ENCODE data around the gene FBXL15. TPM values are rescaled to one million over a fixed set of nuclear protein-coding genes. Genes with fewer than 3 reads are reported as not detected.

The FBXL15 gene
- total RNA-seq, 1 donor from 2014 or later, result 15.7 TPM

GRCh38 chr10:102402512-102402896 is 18.1 kb upstream of the FBXL15 start:
- DNase-seq (no peak), ATAC-seq (ENCODE audit: low read depth) (no peak)
- peaks cover 57% of the 10 kb centered on the region for H3K36me3 Mint-ChIP-seq (ENCODE audit: low read depth)
- no peaks in the 10 kb centered on the region for H3K9me3 Mint-ChIP-seq
- intact Hi-C loops (cut with micrococcal nuclease), result no loop called here
- TF ChIP-seq CTCF (IDR thresholded peaks at IDR 0.05), result no peak
- no peak overlapping the region for H3K4me3 Mint-ChIP-seq
- ChIA-PET CTCF (interaction anchor here (1.1 to 2.7 kb wide), 3 partner anchors 11 to 18 kb away, joined by 4 to 7 read pairs (median 5); partner anchors contain the start of gene FBXL15), POLR2A (interaction anchor here (0.6 to 15.2 kb wide), 7 partner anchors 7 to 1490 kb away, joined by 3 to 305 read pairs (median 7); partner anchors contain the start of genes CUEDC2, FBXL15 and NFKB2)
- peaks cover 3% of the 10 kb centered on the region for H3K27me3 Mint-ChIP-seq
- H3K4me1 Mint-ChIP-seq, result peaks cover 42% of the 10 kb centered on the region
- H3K27ac Mint-ChIP-seq, result no peak overlapping the region

GRCh38 chr10:102403115-102403514 is 17.5 kb upstream of the FBXL15 start:
- H3K27ac Mint-ChIP-seq, result no peak overlapping the region
- H3K36me3 Mint-ChIP-seq (ENCODE audit: low read depth), result peaks cover 51% of the 10 kb centered on the region
- TF ChIP-seq CTCF (IDR thresholded peaks at IDR 0.05), result no peak
- no peak for ATAC-seq (ENCODE audit: low read depth)
- CTCF ChIA-PET, result interaction anchor here (1.0 to 3.2 kb wide), 6 partner anchors 8 to 23 kb away, joined by 3 to 20 read pairs (median 4); partner anchors contain the start of genes FBXL15 and NFKB2
- peaks cover 9% of the 10 kb centered on the region for H3K27me3 Mint-ChIP-seq
- POLR2A ChIA-PET, result interaction anchor here (0.5 to 15.2 kb wide), 9 partner anchors 7 to 251 kb away, joined by 3 to 305 read pairs (median 7); partner anchors contain the start of genes CUEDC2, FBXL15, NFKB2 and NOLC1
- H3K4me1 Mint-ChIP-seq, result peaks cover 37% of the 10 kb centered on the region
- DNase-seq, result no peak
- intact Hi-C loops (cut with micrococcal nuclease), result loop anchor here (1.0 kb wide), 1 partner anchor 9 kb away; no protein-coding TSS in a partner anchor
- no peak overlapping the region for H3K4me3 Mint-ChIP-seq
- no peaks in the 10 kb centered on the region for H3K9me3 Mint-ChIP-seq

- H3K9me3 Mint-ChIP-seq, result no peaks in the 10 kb centered on the region
- H3K36me3 Mint-ChIP-seq (ENCODE audit: low read depth), result peaks cover 41% of the 10 kb centered on the region
- no peak overlapping the region for H3K4me3 Mint-ChIP-seq
- POLR2A ChIA-PET, result interaction anchor here (0.6 to 15.2 kb wide), 14 partner anchors 9 to 306 kb away, joined by 3 to 305 read pairs (median 7); partner anchors contain the start of genes C10orf95, CUEDC2, FBXL15 and NFKB2
- intact Hi-C loops (cut with micrococcal nuclease), result no loop called here
- ATAC-seq (ENCODE audit: low read depth) (no peak), DNase-seq (no peak)
- CTCF ChIA-PET, result interaction anchor here (0.8 to 3.2 kb wide), 7 partner anchors 9 to 179 kb away, joined by 3 to 20 read pairs (median 5); partner anchors contain the start of genes FBXL15 and NFKB2
- TF ChIP-seq CTCF (IDR thresholded peaks at IDR 0.05), result no peak
- peaks cover 15% of the 10 kb centered on the region for H3K27me3 Mint-ChIP-seq
- H3K27ac Mint-ChIP-seq, result peak overlapping the region; percentile 7
- peaks cover 34% of the 10 kb centered on the region for H3K4me1 Mint-ChIP-seq
Observed at GRCh38 chr10:102404361-102405107, 16.1 kb upstream of the FBXL15 start.

GRCh38 chr10:102405108-102405571 is 15.5 kb upstream of the FBXL15 start:
- TF ChIP-seq CTCF (IDR thresholded peaks at IDR 0.05), result no peak
- ChIA-PET POLR2A (interaction anchor here (0.6 to 15.2 kb wide), 12 partner anchors 8 to 306 kb away, joined by 3 to 305 read pairs (median 10); partner anchors contain the start of genes C10orf95, CUEDC2, FBXL15 and NFKB2), CTCF (interaction anchor here (0.8 to 3.2 kb wide), 4 partner anchors 8 to 179 kb away, joined by 4 to 20 read pairs (median 6); no protein-coding TSS in a partner anchor)
- Mint-ChIP-seq H3K9me3 (no peaks in the 10 kb centered on the region), H3K27ac (peak overlapping the region; percentile 51), H3K4me3 (no peak overlapping the region), H3K4me1 (peaks cover 34% of the 10 kb centered on the region), H3K36me3 (ENCODE audit: low read depth) (peaks cover 35% of the 10 kb centered on the region), H3K27me3 (peaks cover 21% of the 10 kb centered on the region)
- DNase-seq (no peak), ATAC-seq (ENCODE audit: low read depth) (no peak)
- intact Hi-C loops (cut with micrococcal nuclease), result no loop called here
